Activated T-cell treated with anti-CD3 and anti-CD28 coated beads, Interleukin-2, amount 50 U/mL, for 4 hours (primary cell): ENCODE results near the gene UBA52. TPM values are rescaled to one million over a fixed set of nuclear protein-coding genes. Genes with fewer than 3 reads are reported as not detected.
A peak's percentile ranks its signal among the peaks of the same experiment; 100 is the strongest.
"Not testable (repeated sequence)": the region's sequence is repeated elsewhere in the genome, so short reads cannot be mapped to it uniquely, and the experiment has no call there.

ENCODE experiments used
- ATAC-seq, 2 donors: fragments of 200-7000 bp; cut with Tn5 transposase; one replicate each; pipeline ENCODE4 v1.10.0; 2021
- DNase-seq: peaks from one replicate; pipeline ENCODE4 v3.0.0-alpha.2; 2020
- H3K27me3 Mint-ChIP-seq: one replicate; pipeline ENCODE4 v1.8.0; 2021; ENCODE audit warnings: low read depth, mixed read lengths
- H3K36me3 Mint-ChIP-seq: one replicate; pipeline ENCODE4 v1.8.0; 2022; ENCODE audit warnings: mixed read lengths; ENCODE audit not compliant: insufficient read depth
- H3K4me1 Mint-ChIP-seq: one replicate; pipeline ENCODE4 v1.8.0; 2021; ENCODE audit warnings: low read depth, mixed read lengths
- H3K4me3 Mint-ChIP-seq: one replicate; pipeline ENCODE4 v1.8.0; 2021; ENCODE audit warnings: mild to moderate bottlenecking, moderate library complexity, mixed read lengths
- H3K9me3 Mint-ChIP-seq: one replicate; pipeline ENCODE4 v1.8.0; 2021; ENCODE audit warnings: mixed read lengths
- total RNA-seq, 3 donors: library from RNA; stranded (reverse); gene quantifications; one replicate each; pipeline ENCODE4 v1.2.1, GENCODE V29; 2021

The UBA52 gene
- total RNA-seq, 3 donors from 2014 or later = 1,928 to 2,027 (median 1,945) TPM

DNA sequence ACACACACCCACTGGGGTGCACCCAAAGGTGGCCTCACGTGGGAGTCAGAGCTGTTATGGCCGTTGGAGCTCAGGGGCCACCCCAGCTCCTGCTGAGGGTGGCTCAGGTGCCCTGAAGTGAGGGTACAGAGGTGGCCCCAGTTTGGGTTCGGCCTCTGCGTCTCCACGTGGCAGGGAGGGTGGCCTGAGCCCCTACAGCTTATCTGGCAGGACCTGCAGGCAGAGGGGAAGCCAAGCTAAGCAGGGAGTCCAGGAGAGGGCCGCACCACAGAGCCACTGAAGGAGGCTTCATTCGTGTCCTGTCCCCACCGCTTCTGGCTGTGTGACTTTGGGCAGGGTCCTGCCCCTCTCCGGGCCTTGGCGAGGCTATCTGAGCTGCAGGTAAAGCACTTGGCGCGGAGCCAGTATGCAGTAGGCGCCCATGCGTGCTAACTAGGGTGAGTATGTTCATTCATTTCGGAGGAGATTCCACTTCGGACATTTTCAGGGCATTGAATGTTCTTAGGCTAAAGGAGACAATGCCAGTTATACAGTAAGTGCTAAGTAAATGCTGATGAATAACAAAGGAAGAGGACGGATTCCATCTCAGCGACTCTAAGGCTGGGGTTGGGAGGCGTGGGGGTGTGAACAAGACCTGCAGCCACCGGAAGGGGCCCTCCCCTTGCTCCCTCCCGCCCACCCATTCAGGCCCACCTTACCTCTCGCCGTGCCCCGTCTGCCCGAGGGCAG is 21.9 kb downstream of the UBA52 start:
- Mint-ChIP-seq H3K4me1 (peaks cover 27% of the 10 kb centered on the region), H3K9me3 (no peaks in the 10 kb centered on the region), H3K27me3 (peaks cover 2% of the 10 kb centered on the region), H3K4me3 (peak overlapping the region; percentile 62), H3K36me3 (peaks cover 11% of the 10 kb centered on the region)
- DNase-seq = no peak
- ATAC-seq = no peak

DNA sequence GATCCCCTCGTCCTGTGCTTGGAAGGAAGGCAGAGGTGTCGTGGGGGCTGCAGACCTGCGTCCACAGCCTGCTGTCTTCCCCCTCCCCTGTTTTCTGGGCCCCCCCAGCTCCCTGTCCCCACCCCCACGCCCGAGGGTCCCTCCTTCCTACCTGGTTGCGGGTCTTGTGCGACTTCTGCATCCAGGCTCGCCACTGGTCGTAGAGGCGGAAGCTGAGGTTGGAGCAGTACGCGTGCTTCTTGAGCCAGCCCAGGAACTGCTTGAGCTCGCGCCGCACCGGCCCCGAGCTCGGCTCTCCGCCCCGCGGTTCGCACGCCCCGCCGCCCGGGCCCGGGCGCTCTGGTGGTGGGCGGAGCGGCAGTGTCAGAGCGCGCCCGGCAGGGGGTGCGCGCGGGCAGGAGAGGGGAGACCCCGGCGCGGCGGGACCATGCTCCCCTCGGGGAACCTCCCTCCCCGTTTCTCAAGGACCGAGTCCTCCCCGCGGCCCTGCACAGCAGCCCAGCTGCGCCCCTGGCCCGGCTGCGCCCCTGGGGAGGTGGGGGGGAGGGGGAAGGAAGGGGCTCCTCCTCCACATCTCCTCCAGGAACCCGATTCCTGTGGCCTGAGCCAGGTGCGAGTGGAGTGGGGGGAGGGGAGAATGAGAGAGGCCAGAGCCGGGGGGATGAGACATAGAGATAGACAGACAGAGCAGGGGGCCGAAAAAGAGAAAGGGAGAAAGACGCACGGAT is 22.6 kb downstream of the UBA52 start:
- H3K4me1 Mint-ChIP-seq = peaks cover 27% of the 10 kb centered on the region
- ATAC-seq (peak; percentile 79 to 83), DNase-seq (peak; percentile 75)
- peaks cover 11% of the 10 kb centered on the region for H3K36me3 Mint-ChIP-seq
- peaks cover 10% of the 10 kb centered on the region for H3K27me3 Mint-ChIP-seq
- H3K4me3 Mint-ChIP-seq = peak overlapping the region; percentile 78
- no peaks in the 10 kb centered on the region for H3K9me3 Mint-ChIP-seq

GRCh38 chr19:18594824-18595373 is 23.2 kb downstream of the UBA52 start:
- H3K27me3 Mint-ChIP-seq = peaks cover 14% of the 10 kb centered on the region
- H3K4me3 Mint-ChIP-seq = peak overlapping the region; percentile 78
- no peaks in the 10 kb centered on the region for H3K9me3 Mint-ChIP-seq
- ATAC-seq (peak; percentile 5 to 11), DNase-seq (no peak)
- peaks cover 23% of the 10 kb centered on the region for H3K4me1 Mint-ChIP-seq
- peaks cover 7% of the 10 kb centered on the region for H3K36me3 Mint-ChIP-seq

- no peaks in the 10 kb centered on the region for H3K9me3 Mint-ChIP-seq
- peaks cover 19% of the 10 kb centered on the region for H3K4me1 Mint-ChIP-seq
- no peak for ATAC-seq
- peak overlapping the region; percentile 38 for H3K4me3 Mint-ChIP-seq
- peaks cover 19% of the 10 kb centered on the region for H3K27me3 Mint-ChIP-seq
- peaks cover 4% of the 10 kb centered on the region for H3K36me3 Mint-ChIP-seq
- DNase-seq = no peak
Measured at GRCh38 chr19:18595475-18595874, 23.8 kb downstream of the UBA52 start.

GRCh38 chr19:18596752-18597157 is 25.1 kb downstream of the UBA52 start:
- Mint-ChIP-seq H3K27me3 (peaks cover 29% of the 10 kb centered on the region), H3K4me1 (peaks cover 13% of the 10 kb centered on the region), H3K36me3 (no peaks in the 10 kb centered on the region), H3K4me3 (no peak overlapping the region), H3K9me3 (no peaks in the 10 kb centered on the region)
- ATAC-seq (no peak), DNase-seq (no peak)

GRCh38 chr19:18597809-18598660 is 26.4 kb downstream of the UBA52 start:
- H3K4me1 Mint-ChIP-seq = peaks cover 15% of the 10 kb centered on the region

DNA sequence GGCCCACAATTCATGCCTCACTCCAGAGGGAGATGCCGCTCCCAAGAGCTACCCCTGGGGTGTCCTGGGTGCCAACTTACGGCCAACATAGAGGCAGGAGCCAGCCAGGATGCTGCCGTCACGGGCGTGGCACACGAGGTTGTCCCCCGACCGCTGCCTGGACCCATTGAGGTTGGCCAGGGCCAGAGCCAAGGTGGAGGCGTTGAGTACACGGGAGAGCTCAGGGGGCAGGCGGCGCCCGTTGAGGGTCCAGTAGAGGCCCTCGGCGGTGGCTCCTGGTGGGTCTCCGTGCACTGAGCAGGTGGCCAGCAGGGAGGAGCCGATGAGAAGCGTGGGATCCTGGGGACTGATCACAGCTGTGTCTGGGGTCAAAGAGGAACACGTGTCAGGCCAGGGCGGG is 27.8 kb downstream of the UBA52 start:
- Mint-ChIP-seq H3K4me3 (no peak overlapping the region), H3K9me3 (no peaks in the 10 kb centered on the region), H3K36me3 (no peaks in the 10 kb centered on the region), H3K4me1 (peaks cover 11% of the 10 kb centered on the region), H3K27me3 (peaks cover 46% of the 10 kb centered on the region)
- DNase-seq (no peak), ATAC-seq (no peak)

More at GRCh38 chr19:18597809-18598660, 26.4 kb downstream of the UBA52 start:
- peaks cover 39% of the 10 kb centered on the region for H3K27me3 Mint-ChIP-seq
- H3K9me3 Mint-ChIP-seq = no peaks in the 10 kb centered on the region
- DNase-seq = no peak
- H3K36me3 Mint-ChIP-seq = no peaks in the 10 kb centered on the region
- no peak overlapping the region for H3K4me3 Mint-ChIP-seq
- no peak for ATAC-seq

DNA sequence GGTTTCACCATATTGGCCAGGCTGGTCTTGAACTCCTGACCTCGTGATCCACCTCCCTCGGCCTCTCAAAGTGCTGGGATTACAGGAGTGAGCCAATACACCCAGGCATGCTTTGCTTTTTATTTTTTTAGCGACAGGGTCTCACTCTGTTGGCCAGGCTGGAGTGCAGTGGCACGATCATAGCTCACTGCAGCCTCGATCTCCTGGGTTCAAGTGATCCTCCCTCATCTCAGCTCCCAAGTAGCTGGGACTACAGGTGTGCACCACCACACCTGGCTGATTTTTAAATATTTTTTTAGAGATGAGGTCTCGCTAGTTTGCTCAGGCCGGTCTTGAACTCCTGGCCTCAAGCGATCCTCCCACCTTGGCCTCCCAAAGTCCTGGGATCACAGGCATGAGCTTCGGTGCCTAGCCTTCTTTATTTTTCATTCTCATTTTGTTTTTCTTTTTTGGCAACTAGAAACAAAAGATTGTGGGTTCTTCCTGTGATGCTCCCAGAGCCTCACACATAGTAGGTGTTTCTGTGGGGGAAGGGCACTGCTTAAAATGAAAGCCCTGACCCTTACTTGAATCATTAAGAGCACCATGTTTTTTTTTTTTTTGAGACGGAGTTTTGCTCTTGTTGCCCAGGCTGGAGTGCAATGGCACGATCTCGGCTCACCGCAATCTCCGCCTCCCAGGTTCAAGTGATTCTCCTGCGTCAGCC is 29.2 kb downstream of the UBA52 start:
- H3K36me3 Mint-ChIP-seq, H3K4me1 Mint-ChIP-seq, ATAC-seq, DNase-seq, H3K9me3 Mint-ChIP-seq, H3K4me3 Mint-ChIP-seq: not testable (repeated sequence)
- H3K27me3 Mint-ChIP-seq = peaks cover 59% of the 10 kb centered on the region

GRCh38 chr19:18601875-18602274 is 30.2 kb downstream of the UBA52 start:
- ATAC-seq (no peak), DNase-seq (no peak)
- no peaks in the 10 kb centered on the region for H3K36me3 Mint-ChIP-seq
- H3K4me1 Mint-ChIP-seq = peaks cover 5% of the 10 kb centered on the region
- H3K4me3 Mint-ChIP-seq = no peak overlapping the region
- H3K9me3 Mint-ChIP-seq = no peaks in the 10 kb centered on the region
- peaks cover 59% of the 10 kb centered on the region for H3K27me3 Mint-ChIP-seq

- DNase-seq = no peak
- ATAC-seq = peak; percentile 67 to 70
- Mint-ChIP-seq H3K9me3 (no peaks in the 10 kb centered on the region), H3K27me3 (peaks cover 73% of the 10 kb centered on the region), H3K4me1 (peaks cover 9% of the 10 kb centered on the region), H3K36me3 (no peaks in the 10 kb centered on the region), H3K4me3 (no peak overlapping the region)
Measured at GRCh38 chr19:18603255-18603957, 31.7 kb downstream of the UBA52 start.

DNA sequence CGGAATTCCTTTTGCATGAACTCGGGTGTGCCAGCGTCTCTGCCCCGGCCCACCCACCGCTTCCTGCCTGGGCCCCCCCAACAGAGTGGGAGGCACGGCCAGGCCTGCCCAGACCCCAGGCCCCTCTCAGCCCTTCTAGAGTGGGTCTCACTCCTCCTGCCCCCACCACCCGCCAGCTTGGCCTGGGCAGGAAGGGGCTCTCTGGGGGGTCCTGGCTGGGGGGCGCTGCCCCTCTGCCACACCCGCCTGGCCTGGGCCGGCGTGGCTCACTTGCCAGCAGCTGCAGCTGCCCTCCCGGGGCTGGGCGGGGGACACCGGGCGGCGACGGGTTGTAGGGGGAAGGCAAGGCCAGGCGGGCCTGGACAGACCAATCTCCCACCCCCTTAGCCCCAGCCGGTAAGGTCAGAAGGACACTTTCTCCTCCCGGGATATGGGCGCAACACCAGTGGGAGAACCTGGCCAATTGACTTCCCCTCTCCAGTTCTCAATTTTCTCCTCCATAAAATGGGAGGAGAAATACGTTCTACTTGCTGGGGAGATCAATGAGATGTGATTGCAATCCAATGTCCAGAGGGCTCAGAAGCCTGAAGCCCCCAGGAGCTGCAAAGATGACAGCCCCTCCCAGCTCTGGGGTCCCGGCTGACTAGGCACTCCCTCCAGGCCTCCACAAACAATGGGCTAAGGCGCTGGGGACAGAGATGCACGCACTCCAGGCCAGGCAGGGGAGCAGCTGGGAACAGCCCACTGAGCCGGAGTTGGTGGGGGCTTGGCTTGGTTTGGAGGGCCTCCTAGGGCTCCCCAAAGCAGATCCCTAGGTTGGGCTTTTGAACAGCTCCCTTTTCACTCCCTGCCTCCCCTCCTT is 32.5 kb downstream of the UBA52 start:
- peaks cover 73% of the 10 kb centered on the region for H3K27me3 Mint-ChIP-seq
- DNase-seq = no peak
- ATAC-seq = no peak
- no peak overlapping the region for H3K4me3 Mint-ChIP-seq
- no peaks in the 10 kb centered on the region for H3K36me3 Mint-ChIP-seq
- no peaks in the 10 kb centered on the region for H3K9me3 Mint-ChIP-seq
- H3K4me1 Mint-ChIP-seq = peaks cover 11% of the 10 kb centered on the region

- Mint-ChIP-seq H3K4me3 (no peak overlapping the region), H3K4me1 (peaks cover 11% of the 10 kb centered on the region)
- no peak for ATAC-seq
Measured at GRCh38 chr19:18604820-18605159, 33.1 kb downstream of the UBA52 start.

GRCh38 chr19:18605196-18605545 is 33.5 kb downstream of the UBA52 start:
- H3K36me3 Mint-ChIP-seq = no peaks in the 10 kb centered on the region
- peak overlapping the region; percentile 47 for H3K4me3 Mint-ChIP-seq
- H3K27me3 Mint-ChIP-seq = peaks cover 75% of the 10 kb centered on the region
- H3K4me1 Mint-ChIP-seq = peaks cover 11% of the 10 kb centered on the region
- no peaks in the 10 kb centered on the region for H3K9me3 Mint-ChIP-seq
- ATAC-seq (no peak), DNase-seq (no peak)

More at GRCh38 chr19:18604820-18605159, 33.1 kb downstream of the UBA52 start:
- no peak for DNase-seq
- H3K9me3 Mint-ChIP-seq = no peaks in the 10 kb centered on the region
- peaks cover 75% of the 10 kb centered on the region for H3K27me3 Mint-ChIP-seq
- H3K36me3 Mint-ChIP-seq = no peaks in the 10 kb centered on the region
